NCI-H187 (cell line): ENCODE measurements around the gene VWA1.
"Not testable (repeated sequence)": the region's sequence is repeated elsewhere in the genome, so short reads cannot be mapped to it uniquely, and the experiment has no call there.

Experiments
- DNase-seq, 2 experiments: peaks; one replicate each; lab custom pipeline; 2025; lab: John Stamatoyannopoulos, UW

Gene VWA1

DNA sequence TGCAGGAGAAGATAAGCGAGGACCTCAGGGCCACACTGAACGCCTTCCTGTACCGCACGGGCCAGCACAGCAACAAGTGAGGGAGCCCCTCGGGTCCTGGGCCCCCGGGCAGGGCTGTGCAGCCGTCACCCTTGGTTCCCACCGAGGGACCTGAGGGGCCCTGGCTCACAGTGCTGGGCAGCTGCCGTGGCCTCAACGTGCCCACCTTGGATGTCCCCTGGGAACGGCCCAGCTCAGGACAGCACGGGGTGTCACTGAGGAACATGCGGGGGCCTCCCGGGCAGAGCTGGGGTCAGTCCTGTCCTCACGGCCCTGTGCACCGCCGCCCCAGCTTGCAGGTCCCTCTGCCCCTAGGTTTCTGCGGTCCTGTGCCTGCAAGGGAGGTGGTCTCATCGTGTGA, 23.7 kb downstream of the VWA1 start:
- DNase-seq: not testable (repeated sequence)

DNA sequence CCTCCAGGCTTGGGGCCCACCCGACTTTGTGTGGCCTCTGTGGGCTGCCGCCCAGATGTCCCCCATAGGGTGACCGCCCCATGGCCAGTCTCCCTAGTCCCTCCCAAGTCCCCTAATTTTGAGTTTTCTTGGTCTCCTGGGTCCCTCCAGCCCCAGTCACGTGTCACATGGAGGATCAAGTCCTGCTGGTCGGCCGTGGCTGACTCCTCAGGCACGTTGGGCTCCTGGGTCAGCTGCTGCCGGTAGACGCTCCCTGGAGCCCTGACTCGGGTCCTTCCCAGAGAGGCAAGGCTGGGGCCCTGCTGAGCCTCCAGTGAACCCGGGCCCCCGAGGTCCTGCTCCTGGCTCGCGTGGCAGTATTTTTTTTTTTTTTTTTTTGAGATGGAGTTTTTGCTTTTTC, 24.2 kb downstream of the VWA1 start:
- not testable (repeated sequence) for DNase-seq

DNA sequence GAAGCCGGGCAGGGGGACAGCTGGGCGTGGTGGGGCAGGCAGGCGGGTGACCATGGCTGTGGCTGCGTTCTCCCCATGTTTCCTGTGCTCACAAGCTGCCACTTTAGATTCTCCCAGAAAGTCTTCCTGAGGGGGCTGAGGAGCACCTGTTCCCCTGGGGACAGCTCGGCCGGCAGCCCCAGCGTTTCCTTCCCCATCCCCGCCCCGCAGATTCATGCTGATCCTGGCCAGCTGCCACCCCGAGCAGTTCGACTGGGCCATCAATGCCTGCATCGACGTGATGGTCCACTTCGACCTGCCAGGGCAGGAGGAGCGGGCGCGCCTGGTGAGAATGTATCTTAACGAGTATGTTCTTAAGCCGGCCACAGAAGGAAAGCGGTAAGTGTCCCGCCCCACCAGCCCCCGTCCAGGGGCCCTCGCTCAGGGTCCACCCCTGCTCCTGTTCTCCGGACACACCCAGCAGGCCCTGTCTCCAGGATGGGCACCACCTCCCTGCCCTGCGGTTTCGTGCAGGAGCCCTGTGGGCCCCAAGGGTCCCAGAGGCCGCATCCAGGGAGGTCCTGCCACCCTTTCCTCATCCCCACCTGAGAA, 25.1 kb downstream of the VWA1 start:
- no peak for DNase-seq

DNA sequence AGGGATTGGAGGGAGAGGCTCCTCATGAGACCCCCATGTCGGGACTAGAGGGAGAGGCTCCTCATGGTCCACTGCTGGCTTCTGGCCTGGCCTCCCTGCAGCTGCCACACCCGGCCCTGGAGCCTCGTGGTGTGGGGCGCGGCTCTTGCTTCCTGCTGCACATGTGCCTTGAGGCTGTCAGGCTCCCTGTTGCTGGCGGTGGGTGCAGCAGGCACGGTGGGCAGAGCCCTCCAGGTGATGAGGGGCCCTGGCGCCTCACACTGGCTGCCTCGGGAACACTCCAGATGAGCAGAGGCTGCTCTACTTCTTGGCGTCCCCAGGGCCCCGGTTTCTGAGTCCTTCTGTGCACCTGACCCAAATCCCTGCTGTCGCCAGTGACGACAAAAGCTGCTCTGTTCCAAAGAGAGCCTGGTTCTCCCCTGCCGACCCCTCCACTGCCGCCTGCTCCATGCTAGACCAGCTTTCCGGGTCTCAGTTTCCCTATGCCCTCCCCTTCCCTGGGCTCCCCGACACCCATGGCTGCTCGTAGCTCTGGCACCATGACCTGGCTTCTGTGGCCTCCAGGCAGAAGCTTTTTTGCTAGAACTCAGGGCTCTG, 26.3 kb downstream of the VWA1 start:
- no peak for DNase-seq

DNA sequence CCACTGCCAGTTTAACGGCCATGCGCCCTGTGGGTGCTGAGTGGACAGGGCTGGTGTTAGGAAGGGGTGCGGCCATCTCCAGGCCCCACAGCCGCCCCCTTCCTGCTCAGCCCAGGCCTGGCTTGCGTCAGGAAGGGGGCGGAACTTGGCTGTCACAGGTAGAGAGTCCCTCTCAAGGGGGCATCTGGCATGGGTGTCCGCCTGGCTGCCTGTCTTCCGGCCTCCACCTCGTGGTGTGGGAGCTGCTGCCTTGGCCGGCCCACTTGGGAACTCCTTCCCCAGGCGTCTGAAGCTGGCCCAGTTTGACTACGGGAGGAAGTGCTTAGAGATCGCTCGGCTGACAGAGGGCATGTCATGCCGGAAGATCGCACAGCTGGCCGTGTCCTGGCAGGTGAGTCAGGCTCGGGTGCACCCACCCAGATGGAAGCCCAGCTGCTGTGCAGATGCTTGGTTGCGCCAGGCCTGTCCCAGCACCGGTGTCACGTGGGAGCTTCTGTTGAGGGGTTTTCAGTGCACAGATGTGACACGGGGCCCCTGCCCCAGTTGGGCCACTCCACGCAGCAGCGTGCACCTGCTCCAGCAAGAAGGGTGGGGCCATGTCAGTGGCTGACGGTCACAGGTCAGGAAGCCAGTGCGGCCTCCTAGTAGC, 27.0 kb downstream of the VWA1 start:
- no peak for DNase-seq

DNA sequence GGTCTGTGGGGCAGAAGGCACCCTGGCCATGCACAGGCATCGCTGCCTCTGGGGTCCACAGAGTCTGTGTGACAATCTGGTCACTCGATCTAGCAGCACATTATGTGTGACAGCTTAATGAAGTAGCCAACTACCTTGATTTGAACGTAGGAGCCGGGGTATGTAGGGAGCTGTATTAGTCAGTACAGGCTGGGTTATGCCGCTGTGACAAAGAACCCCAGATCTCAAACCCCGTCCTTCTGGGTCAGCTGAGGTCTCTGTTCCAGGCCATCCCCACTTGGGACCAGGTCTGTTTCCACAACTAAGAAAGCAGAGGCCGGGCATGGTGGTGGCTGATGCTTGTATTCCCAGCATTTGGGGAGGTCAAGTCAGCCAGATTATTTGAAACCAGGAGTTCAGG, 27.8 kb downstream of the VWA1 start:
- DNase-seq: no peak

DNA sequence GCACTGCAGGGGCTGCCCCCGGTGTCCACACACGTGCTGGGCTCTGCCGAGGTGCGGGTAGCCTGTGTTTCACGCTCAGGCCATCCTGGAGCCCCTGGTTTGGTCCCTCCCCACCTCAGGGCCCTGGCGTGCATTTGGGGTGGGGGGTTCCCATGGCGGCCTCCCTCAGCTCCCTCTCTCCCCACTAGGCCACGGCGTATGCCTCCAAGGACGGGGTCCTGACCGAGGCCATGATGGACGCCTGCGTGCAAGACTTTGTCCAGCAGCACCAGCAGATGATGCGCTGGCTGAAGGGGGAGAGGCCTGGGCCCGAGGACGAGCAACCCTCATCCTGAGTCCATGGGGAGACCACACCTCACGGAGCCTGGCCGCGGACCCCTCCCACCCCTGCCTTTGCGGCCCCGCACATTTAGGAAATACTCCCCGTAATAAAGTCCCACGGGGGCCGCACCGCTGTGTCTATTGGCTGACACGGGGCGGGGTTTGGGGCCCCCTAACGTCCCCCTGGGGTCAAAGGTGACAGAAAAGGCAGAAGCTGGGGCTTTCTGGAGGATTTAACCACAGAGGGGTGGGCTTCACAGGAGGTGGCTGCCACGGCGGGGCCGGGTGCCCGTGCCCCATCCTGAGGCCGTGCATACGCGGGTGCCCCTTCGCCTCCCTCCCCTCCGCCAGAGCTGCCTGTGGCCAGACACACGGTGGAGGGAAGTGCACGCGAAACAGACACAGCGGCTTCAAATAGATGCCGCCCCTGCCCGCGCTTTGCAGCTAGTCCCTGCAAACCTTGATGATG, 32.9 kb downstream of the VWA1 start:
- DNase-seq: not testable (repeated sequence)

DNA sequence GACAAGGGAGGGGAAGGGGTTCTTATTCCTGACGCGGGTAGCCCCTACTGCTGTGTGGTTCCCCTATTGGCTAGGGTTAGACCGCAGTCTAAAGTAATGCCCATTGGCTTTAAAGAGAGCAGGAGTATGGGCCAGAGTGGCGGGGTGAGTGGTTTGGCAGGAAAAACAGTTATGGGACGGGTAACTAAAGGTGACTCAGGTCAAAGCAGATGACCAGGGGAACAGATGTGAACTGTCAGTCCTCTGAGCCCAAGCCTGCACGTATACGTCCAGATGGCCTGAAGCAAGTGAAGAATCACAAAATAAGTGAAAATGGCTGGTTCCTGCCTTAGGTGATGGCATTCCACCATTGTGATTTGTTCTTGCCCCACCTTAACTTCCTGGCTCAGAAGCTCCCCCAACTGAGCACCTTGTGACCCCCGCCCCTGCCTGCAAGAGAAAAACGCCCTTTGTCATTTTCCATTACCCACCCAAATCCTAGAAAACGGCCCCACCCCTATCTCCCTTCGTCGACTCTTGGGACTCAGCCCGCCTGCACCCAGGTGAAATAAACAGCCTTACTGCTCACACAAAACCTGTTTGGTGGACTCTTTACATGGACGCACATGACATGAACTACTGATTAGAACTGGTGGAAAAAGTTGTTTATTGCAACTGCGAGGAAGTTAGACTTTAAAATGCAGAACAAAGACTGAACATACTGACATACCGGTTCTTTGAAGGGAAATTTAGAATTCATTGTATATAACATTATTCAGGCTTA, 35.3 kb downstream of the VWA1 start:
- DNase-seq: no peak

DNA sequence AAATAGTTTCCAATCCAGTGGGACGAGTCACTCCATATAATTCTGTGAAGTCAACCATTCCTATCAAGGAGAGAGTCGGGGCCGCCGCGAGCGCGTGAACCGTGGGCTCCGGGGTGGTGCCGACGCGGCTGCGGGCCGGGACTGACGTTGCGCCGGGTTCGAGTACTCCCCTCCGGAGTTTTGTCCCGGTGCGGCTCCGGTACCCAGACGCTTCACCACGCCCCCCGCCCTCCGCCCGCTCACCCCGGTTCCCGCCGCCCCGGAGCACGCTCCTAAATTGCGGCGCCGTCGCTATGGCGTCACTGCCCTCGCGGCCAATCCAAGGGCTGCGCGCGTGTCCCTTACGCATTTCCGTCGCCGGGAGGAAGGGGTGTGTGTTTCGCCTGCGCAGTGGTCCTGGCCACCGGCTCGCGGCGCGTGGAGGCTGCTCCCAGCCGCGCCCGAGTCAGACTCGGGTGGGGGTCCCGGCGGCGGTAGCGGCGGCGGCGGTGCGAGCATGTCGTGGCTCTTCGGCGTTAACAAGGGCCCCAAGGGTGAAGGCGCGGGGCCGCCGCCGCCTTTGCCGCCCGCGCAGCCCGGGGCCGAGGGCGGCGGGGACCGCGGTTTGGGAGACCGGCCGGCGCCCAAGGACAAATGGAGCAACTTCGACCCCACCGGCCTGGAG, 36.0 kb downstream of the VWA1 start, which contains the start of gene ATAD3B:
ATAD3B (plus strand) TSS at position 377 of the 664 bp plus-strand sequence; CDS start at position 497, 120 bp downstream.
- peak; percentile 84 to 87 for DNase-seq

DNA sequence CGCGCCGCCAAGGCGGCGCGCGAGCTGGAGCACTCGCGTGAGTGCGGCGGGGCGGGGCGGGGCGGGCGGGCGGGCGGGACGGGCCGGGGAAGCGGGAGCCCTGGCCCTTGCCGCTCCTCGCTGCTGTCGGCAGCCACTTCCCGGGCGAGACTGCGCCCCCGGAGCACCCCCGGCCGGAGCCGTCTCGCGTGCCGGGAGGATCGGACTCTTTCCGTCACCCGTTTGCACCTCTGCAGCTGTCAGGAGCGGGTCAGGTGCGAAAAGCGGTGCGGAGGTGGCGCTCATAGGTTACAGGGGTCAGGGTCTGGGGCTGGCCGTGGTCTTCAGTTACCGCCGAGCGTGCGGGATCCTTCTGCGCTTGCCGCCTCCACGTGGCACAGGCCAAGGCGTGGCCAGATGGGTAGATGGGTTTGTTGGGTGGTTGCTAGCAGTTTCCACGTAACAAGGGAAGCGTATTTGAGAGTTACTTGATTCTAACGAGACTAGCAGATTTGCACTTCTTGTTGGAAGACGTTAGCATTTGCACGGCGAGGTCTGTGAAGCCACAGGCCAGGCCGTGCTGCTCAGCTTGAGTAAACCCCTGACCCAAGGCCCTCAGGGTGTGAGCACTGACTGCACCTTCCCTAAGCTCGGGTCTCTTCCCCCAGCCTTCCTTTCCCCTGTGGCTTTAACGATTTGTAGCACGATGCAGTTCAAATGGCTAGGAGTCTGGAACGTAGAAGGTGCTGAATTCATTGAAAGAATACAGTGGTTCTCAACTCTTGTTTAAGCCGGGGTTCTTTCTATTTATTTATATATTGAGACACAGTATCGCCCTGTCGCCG, 36.8 kb downstream of the VWA1 start:
- DNase-seq: not testable (repeated sequence)

DNA sequence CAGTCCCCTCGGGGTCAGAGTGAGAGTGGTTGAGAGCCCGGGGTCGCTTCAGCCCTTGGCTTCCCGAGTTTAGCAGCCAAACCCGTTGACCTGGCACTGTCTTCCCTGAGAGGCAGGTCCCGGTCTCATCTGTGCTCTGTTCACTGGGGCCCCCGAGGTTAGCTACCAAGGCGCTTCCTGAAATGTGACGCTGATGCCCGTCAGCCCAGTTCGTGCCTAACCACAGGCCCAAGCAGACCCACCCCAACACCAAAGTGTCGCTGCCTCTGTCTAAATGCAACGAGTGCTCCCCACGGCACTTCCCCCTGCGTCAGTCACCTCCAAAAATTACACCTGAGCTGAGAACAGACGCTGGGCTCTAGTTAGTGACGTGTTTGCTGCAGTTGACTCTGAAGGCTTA, 40.5 kb downstream of the VWA1 start:
- DNase-seq: not testable (repeated sequence)

DNA sequence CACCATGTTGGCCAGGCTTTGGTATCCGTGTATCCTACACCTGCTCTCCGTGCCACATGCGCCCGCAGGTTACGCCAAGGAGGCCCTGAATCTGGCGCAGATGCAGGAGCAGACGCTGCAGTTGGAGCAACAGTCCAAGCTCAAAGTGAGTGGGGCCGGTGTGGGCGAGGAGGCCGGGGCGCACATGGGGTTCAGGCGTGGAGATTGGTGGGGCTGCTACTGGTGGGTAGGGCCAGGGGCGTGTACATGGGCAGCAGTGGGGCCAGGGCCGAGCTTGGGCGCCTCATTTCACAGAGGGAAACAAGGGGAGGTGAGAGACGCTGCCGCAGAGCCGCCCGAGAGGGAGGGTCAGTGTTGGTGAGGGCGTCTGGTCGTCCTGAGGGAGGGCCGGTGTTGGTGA, 41.7 kb downstream of the VWA1 start:
- DNase-seq: no peak

DNA sequence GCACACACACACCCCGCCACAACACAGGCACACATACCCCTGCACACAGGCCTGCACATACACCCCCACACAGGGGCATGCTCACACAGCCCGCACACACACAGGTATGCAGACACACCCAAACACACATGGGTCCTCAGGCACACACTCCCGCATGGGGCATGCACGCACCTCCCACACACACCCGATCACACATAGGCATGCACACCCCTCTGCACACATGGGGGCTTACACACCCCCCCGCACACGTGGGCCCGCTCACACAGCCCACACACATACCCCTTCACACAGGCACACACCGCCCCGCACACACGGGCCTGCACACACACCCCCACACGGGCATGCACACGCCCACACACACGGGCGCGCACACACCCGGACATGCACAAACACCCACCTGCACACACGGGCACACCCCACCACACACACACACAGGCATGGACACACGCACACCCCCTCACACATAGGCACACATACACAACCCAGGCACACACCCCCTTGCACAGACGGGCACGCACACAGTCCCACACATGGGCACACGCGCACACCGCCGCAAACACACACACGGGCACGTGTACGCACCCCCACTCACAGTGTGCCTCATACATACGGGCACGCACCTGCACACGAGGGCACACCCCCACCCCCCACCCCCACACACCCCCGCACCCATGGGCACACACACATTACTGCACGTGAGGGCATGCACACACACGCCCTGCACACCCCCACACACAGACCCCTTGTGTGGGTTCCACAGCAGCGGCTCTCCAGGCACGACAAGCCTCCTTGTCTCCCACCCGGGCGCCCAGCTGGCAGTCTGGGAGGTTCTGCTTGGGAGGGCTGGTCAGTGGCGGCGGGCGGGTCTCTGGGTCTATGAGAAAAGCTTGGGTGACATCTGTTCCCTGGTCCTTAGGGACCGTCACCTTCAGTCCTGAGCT, 44.3 kb downstream of the VWA1 start:
- no peak for DNase-seq

DNA sequence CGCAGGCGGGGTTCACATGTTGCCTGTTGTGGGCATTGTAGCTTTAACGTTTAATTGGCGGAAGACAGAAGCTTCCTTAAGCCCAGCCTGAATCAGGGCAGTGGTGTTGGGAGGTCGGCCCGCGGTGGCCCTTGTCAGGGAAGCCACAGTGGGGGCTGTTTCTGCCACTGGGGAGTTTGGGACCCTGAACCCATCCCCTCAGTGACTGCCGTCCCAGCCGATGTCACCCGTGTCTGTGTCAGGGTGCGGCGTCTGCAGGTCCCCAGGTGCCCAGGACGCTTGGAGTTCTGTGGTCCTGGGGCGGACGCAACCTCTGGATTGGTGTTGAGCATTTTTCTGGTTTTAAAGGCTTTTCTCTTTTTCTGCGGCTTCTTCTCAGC, 45.0 kb downstream of the VWA1 start:
- DNase-seq: not testable (repeated sequence)

DNA sequence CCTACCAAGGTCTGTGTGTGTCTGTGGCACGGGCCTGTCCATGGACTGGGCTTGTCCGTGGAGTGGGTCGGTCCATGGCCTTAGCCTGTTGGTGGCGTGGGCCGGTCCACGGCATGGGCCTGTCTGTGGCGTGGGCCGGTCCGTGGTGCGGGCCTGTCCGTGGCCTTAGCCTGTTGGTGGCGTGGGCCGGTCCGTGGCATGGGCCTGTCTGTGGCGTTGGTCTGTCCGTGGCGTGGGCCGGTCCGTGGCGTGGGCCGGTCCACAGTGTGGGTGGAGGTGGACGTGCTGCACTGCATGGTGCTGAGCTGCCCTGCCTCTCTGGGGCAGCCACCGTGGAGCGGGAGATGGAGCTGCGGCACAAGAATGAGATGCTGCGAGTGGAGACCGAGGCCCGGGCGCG, 46.3 kb downstream of the VWA1 start:
- not testable (repeated sequence) for DNase-seq

DNA sequence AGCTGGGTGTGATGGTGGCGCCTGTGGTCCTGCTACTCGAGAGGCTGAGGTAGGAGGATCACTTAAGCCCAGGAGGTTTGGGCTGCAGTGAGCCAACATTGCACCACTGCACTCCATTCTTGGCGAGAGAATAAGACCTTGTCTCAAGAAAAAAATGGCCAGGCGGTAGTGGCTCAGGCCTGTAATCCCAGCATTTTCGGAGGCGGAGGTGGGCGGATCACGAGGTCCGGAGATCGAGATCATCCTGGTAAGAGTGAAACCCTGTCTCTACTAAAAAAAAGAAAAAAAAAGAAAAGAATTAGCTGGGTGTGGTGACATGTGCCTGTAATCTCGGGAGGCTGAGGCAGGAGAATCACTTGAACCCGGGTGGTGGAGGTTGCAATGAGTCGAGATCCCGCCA, 47.4 kb downstream of the VWA1 start:
- no peak for DNase-seq

DNA sequence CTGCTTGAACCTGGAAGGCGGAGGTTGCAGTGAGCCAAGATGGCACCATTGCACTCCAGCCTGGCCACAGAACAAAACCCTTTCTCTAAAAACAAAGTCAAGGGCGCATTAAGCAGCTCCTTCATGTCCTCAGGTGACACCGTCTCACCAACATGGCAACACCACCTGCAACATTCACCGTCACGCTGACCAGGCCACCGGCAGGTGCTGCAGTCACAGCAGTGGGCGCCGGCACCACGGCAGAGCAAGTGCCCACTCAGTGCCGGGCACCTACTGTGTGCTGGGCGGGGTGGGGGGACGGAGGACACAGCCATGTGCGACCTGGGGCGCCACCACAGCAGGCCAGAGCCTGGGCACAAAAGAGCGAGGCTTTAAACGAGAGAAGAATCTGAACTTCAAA, 48.2 kb downstream of the VWA1 start:
- DNase-seq: no peak

DNA sequence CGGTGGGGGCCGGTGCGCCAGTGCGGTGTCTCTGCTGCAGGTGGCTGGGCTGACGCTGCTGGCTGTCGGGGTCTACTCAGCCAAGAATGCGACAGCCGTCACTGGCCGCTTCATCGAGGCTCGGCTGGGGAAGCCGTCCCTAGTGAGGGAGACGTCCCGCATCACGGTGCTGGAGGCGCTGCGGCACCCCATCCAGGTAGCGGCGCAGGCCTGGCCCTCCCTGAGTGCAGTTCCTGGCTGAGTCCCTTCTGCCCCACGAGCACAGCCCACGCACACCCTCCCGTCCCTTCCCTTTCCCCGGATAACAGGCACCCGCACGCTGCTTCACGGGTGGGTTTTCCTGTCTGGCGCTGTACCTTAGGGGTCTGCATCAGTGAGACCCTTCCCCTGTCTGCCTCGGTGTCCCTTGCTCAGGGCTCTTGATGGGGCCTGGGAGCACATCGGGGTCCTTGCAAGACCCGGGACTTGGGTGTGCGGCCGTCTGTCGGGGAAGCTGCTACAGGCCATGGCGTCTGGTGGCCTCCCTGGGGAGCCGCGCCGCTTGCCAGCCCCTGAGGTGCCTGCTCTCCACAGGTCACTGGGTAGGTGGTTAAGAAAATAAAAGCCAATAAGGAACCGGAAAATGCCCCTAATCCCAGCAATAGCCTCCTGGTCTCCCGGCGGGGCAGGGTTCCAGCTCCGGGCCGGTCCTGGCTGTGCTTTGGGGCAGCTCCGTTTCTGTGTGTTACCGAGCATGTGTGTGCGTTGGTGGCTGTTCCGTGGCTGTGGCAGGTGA, 49.7 kb downstream of the VWA1 start:
- not testable (repeated sequence) for DNase-seq
